Vagina (tissue), 2 donors: ENCODE measurements around the gene SMIM21. TPM values are rescaled to one million over a fixed set of nuclear protein-coding genes. Genes with fewer than 3 reads are reported as not detected.

Experiments
- DNase-seq, 2 donors: peaks; one replicate each; pipeline ENCODE4 v3.0.0-alpha.2; 2017; ENCODE audit errors: extremely low spot score in 2 of 2
- H3K27ac ChIP-seq: fragments of 200-600 bp; sonication (generic); one replicate; pipeline ENCODE4 v1.5.1; 2019
- H3K27me3 ChIP-seq: fragments of 200-600 bp; sonication (generic); one replicate; pipeline ENCODE4 v1.5.1; 2019
- H3K36me3 ChIP-seq, 2 donors: fragments of 200-600 bp; sonication (generic); one replicate each; pipeline ENCODE4 v1.5.1; 2017 to 2019
- H3K4me1 ChIP-seq: fragments of 200-600 bp; sonication (generic); one replicate; pipeline ENCODE4 v1.5.1; 2019
- H3K4me3 ChIP-seq, 2 donors: fragments of 200-600 bp; sonication (generic); 1 replicate in 1 of 2; 2 replicates in 1 of 2; pipeline ENCODE4 v1.5.1; 2016 to 2019
- H3K9me3 ChIP-seq: fragments of 200-600 bp; sonication (generic); one replicate; pipeline ENCODE4 v1.5.1; 2019
- CTCF ChIP-seq, 3 experiments: fragments of 450-650 bp in 2 of 3; fragments of 200-600 bp in 1 of 3; sonication (generic) in 1 of 3; IDR thresholded peaks; one replicate each; pipeline ENCODE4 v1.5.1; 2017 to 2019; ENCODE audit warnings: antibody characterized with exemption in 3 of 3, mild to moderate bottlenecking in 2 of 3, moderate library complexity in 2 of 3
- POLR2A ChIP-seq, 2 donors: fragments of 450-650 bp; IDR thresholded peaks; one replicate each; pipeline ENCODE4 v1.6.1; 2017; ENCODE audit warnings: antibody characterized with exemption in 2 of 2, mild to moderate bottlenecking in 2 of 2, moderate library complexity in 2 of 2
- POLR2AphosphoS5 ChIP-seq, 2 donors: sonication (generic); formaldehyde crosslinking; IDR thresholded peaks; one replicate each; pipeline ENCODE4 v1.9.0; 2017; ENCODE audit warnings: antibody characterized with exemption in 2 of 2, mild to moderate bottlenecking in 2 of 2, low read depth in 1 of 2; ENCODE audit not compliant: insufficient read depth in 1 of 2
- intact Hi-C: fragments of 100-400 bp; cut with DNase I; formaldehyde crosslinking; loops from one replicate; pipeline ENCODE4 v1.15.1; 2023
- total RNA-seq: library from RNA; depleted of rRNA; stranded (reverse); fragments of >200 nt; gene quantifications from one replicate; pipeline ENCODE4 v1.2.3, GENCODE V29; 2016

The SMIM21 gene
- total RNA-seq, 1 donor from 2014 or later = not detected

- H3K4me3 ChIP-seq = no peak overlapping the region
- no peaks in the 10 kb centered on the region for H3K27me3 ChIP-seq
- no peak for TF ChIP-seq POLR2AphosphoS5 (IDR thresholded peaks at IDR 0.05; ENCODE audit: insufficient read depth in 1 of 2, low read depth in 1 of 2)
- no peak for TF ChIP-seq POLR2A (IDR thresholded peaks at IDR 0.05)
- TF ChIP-seq CTCF (IDR thresholded peaks at IDR 0.05) = no peak
- no peaks in the 10 kb centered on the region for H3K36me3 ChIP-seq
- H3K9me3 ChIP-seq = no peaks in the 10 kb centered on the region
- no peak overlapping the region for H3K27ac ChIP-seq
- intact Hi-C loops = no loop called here
- H3K4me1 ChIP-seq = no peaks in the 10 kb centered on the region
- no peak for DNase-seq
Observed at GRCh38 chr18:75428490-75428889, 987 bp upstream of the SMIM21 start.

- Histone ChIP-seq H3K4me1 (no peaks in the 10 kb centered on the region), H3K27ac (no peak overlapping the region), H3K27me3 (no peaks in the 10 kb centered on the region), H3K9me3 (no peaks in the 10 kb centered on the region), H3K36me3 (no peaks in the 10 kb centered on the region), H3K4me3 (no peak overlapping the region)
- intact Hi-C loops = no loop called here
- TF ChIP-seq POLR2A (IDR thresholded peaks at IDR 0.05) (no peak), POLR2AphosphoS5 (IDR thresholded peaks at IDR 0.05; ENCODE audit: insufficient read depth in 1 of 2, low read depth in 1 of 2) (no peak), CTCF (IDR thresholded peaks at IDR 0.05) (no peak)
- no peak for DNase-seq
Observed at GRCh38 chr18:75422341-75422910, 5.1 kb downstream of the SMIM21 start.

GRCh38 chr18:75421656-75422055 is 5.8 kb downstream of the SMIM21 start:
- no peaks in the 10 kb centered on the region for H3K9me3 ChIP-seq
- no peaks in the 10 kb centered on the region for H3K36me3 ChIP-seq
- TF ChIP-seq POLR2A (IDR thresholded peaks at IDR 0.05) (no peak), POLR2AphosphoS5 (IDR thresholded peaks at IDR 0.05; ENCODE audit: insufficient read depth in 1 of 2, low read depth in 1 of 2) (no peak), CTCF (IDR thresholded peaks at IDR 0.05) (no peak)
- intact Hi-C loops = no loop called here
- H3K27me3 ChIP-seq = no peaks in the 10 kb centered on the region
- no peak overlapping the region for H3K27ac ChIP-seq
- H3K4me1 ChIP-seq = no peaks in the 10 kb centered on the region
- no peak for DNase-seq
- H3K4me3 ChIP-seq = no peak overlapping the region

GRCh38 chr18:75418293-75419005 is 9.1 kb downstream of the SMIM21 start:
- Histone ChIP-seq H3K36me3 (no peaks in the 10 kb centered on the region), H3K4me3 (no peak overlapping the region), H3K27me3 (no peaks in the 10 kb centered on the region), H3K4me1 (no peaks in the 10 kb centered on the region), H3K27ac (no peak overlapping the region), H3K9me3 (no peaks in the 10 kb centered on the region)
- no peak for DNase-seq
- intact Hi-C loops = no loop called here
- no peak for TF ChIP-seq CTCF (IDR thresholded peaks at IDR 0.05)
- TF ChIP-seq POLR2A (IDR thresholded peaks at IDR 0.05) = no peak
- no peak for TF ChIP-seq POLR2AphosphoS5 (IDR thresholded peaks at IDR 0.05; ENCODE audit: insufficient read depth in 1 of 2, low read depth in 1 of 2)

- no peak for DNase-seq
- H3K9me3 ChIP-seq = no peaks in the 10 kb centered on the region
- no peak for TF ChIP-seq POLR2A (IDR thresholded peaks at IDR 0.05)
- no peak for TF ChIP-seq CTCF (IDR thresholded peaks at IDR 0.05)
- TF ChIP-seq POLR2AphosphoS5 (IDR thresholded peaks at IDR 0.05; ENCODE audit: insufficient read depth in 1 of 2, low read depth in 1 of 2) = no peak
- intact Hi-C loops = no loop called here
- H3K4me3 ChIP-seq = no peak overlapping the region
- H3K36me3 ChIP-seq = no peaks in the 10 kb centered on the region
- no peaks in the 10 kb centered on the region for H3K27me3 ChIP-seq
- H3K4me1 ChIP-seq = peaks cover 14% of the 10 kb centered on the region
- no peak overlapping the region for H3K27ac ChIP-seq
Observed at GRCh38 chr18:75410611-75411010, 16.9 kb downstream of the SMIM21 start.
